GM12891 (cell line): Measurements from ENCODE around the gene MYL5.

Experiments
- PAX5 ChIP-seq: IDR thresholded peaks from 2 replicates; pipeline ENCODE4 v1.6.1; 2011; ENCODE audit warnings: low read length, moderate library complexity, mild to moderate bottlenecking; ENCODE audit not compliant: insufficient read depth, severe bottlenecking
- POLR2A ChIP-seq: IDR thresholded peaks from 2 replicates; pipeline ENCODE4 v1.6.1; 2011; ENCODE audit warnings: low read depth, low read length, control low read depth
- POLR2AphosphoS5 ChIP-seq: IDR thresholded peaks from 2 replicates; pipeline ENCODE4 v1.6.1; 2011; ENCODE audit warnings: low read depth, low read length, control low read depth
- POU2F2 ChIP-seq: IDR thresholded peaks from 2 replicates; pipeline ENCODE4 v1.6.1; 2011; ENCODE audit warnings: low read depth, mild to moderate bottlenecking, control low read depth, low read length, moderate library complexity
- TAF1 ChIP-seq: IDR thresholded peaks from 2 replicates; pipeline ENCODE4 v1.6.1; 2011; ENCODE audit warnings: low read depth, low read length, control low read depth

GRCh38 chr4:654503-654845 is 19.9 kb upstream of the MYL5 start:
- TF ChIP-seq POLR2A (no peak), TAF1 (no peak), PAX5 (no peak), POU2F2 (no peak), POLR2AphosphoS5 (no peak)
